Measurements from ENCODE around the gene TNFRSF1A.

DNA sequence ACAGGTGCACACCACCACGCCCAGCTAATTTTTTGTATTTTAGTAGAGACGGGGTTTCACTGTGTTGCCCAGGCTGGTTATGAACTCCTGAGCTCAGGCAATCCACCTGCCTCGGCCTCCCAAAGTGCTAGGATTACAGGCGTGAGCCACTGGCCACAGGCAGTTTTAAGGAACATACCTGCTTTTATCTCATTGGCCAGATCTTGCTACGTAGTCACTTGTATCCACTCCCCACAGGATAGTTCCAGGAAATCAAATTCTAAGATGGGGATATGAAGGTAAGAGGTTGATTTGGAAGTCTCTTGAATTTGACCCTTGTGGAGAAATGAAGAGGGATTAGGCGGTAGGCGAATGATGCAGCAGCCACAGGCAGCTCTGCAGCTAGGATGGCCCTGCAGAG lies 40.2 kb downstream of the TNFRSF1A start:
- no peak for TF ChIP-seq POLR2A (IDR thresholded peaks at IDR 0.05)
- no peak for TF ChIP-seq CTCF (IDR thresholded peaks at IDR 0.05)

Data from esophagus squamous epithelium (tissue), 4 donors.